ENCODE results near the gene FOXO3.
"Not testable (repeated sequence)": the region's sequence is repeated elsewhere in the genome, so short reads cannot be mapped to it uniquely, and the experiment has no call there.

Gene FOXO3

DNA sequence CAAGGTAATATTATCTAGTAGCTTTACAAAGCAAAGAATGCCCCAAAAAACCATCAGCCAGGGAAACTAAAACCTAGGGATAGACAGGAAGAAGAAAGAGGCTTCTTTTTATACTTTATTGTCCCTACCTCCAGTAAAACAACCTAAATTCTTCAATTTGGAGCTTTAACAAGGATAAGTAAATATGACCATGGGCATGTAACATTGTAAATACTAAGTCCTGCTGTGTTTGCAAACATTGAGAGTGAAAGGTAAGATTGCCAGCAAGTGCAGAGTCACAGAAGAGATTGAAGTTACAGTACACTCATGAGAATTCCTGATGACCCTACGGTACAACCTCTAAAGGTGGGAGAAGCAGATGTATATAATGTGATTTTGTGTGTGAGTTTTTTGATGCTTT lies 117.2 kb downstream of the FOXO3 start:
- TF ChIP-seq, protein P1, sequence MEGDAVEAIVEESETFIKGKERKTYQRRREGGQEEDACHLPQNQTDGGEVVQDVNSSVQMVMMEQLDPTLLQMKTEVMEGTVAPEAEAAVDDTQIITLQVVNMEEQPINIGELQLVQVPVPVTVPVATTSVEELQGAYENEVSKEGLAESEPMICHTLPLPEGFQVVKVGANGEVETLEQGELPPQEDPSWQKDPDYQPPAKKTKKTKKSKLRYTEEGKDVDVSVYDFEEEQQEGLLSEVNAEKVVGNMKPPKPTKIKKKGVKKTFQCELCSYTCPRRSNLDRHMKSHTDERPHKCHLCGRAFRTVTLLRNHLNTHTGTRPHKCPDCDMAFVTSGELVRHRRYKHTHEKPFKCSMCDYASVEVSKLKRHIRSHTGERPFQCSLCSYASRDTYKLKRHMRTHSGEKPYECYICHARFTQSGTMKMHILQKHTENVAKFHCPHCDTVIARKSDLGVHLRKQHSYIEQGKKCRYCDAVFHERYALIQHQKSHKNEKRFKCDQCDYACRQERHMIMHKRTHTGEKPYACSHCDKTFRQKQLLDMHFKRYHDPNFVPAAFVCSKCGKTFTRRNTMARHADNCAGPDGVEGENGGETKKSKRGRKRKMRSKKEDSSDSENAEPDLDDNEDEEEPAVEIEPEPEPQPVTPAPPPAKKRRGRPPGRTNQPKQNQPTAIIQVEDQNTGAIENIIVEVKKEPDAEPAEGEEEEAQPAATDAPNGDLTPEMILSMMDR (IDR thresholded peaks at IDR 0.05; ENCODE audit: control extremely low read depth, extremely low read depth, low read depth, missing control alignments), result no peak
- ChIA-PET POLR2A (no interaction called here), CTCF (no interaction called here)
- DNase-seq (ENCODE audit: extremely low spot score), result no peak

DNA sequence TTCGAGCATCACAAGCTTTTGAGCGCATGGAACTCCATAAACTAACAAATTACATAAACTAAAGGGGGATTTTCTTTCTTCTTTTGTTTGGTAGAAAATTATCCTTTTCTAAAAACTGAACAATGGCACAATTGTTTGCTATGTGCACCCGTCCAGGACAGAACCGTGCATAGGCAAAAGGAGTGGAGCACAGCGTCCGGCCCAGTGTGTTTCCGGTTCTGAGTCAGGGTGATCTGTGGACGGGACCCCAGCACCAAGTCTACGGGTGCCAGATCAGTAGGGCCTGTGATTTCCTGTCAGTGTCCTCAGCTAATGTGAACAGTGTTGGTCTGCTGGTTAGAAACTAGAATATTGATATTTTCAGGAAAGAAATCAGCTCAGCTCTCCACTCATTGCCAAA lies 119.6 kb downstream of the FOXO3 start:
- DNase-seq (ENCODE audit: extremely low spot score); POLR2A ChIA-PET; CTCF ChIA-PET: not testable (repeated sequence)

DNA sequence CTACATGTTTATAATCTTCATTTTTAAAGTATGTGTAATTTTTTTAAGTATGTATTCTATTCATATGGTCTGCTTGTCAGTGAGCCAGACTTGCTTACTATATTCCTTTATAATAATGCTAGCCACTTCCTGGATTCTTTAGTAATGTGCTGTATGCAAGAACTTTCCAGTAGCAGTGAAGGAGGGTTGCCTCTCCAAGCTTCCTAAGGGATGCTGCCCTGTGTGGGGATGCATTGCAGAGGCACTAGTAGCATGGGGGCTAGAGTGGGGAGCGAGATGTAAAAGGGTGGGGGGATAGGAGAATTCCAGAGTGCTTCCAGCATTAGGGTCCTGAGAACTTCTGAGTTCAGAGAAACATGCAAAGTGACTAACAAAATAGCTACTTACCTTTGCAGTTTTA lies 121.0 kb downstream of the FOXO3 start:
- DNase-seq (ENCODE audit: extremely low spot score); POLR2A ChIA-PET; CTCF ChIA-PET: not testable (repeated sequence)

DNA sequence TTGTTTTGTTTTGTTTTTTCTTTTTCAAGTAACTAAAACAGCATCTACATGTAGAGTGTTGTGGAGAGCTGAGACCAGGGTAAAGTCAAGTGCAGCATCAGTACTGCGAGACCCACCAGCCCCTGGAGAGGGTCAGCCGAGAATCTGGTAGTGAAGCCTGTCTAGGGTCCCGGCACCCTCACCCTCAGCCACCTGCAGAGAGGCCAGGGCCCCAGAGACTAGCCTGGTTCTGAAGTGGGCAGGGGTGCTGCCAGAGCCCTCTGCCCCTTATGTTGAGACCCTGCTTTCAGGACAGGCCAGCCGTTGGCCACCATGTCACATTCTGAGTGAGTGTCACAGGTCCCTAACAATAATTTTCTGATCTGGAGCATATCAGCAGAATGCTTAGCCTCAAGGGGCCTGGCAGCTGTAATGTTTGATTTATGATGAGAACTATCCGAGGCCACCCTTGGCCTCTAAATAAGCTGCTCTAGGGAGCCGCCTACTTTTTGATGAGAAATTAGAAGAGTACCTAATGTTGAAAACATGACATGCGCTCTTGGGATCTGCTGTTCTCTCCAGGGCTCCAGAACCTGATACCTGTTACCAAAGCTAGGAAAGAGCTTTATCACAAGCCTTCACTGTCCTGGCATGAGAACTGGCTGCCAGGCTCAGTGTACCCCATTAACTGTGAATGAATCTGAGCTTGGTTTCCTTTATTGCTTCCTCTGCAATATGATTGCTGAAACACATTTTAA lies 121.8 kb downstream of the FOXO3 start:
- CTCF ChIA-PET; POLR2A ChIA-PET; DNase-seq (ENCODE audit: extremely low spot score): not testable (repeated sequence)

DNA sequence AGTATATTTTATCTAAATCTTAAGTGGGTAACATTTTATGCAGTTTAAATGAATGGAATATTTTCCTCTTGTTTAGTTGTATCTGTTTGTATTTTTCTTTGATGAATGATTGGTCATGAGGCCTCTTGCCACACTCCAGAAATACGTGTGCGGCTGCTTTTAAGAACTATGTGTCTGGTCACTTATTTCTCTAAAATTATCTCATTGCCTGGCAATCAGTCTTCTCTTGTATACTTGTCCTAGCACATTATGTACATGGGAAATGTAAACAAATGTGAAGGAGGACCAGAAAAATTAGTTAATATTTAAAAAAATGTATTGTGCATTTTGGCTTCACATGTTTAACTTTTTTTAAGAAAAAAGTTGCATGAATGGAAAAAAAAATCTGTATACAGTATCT lies 123.3 kb downstream of the FOXO3 start:
- DNase-seq (ENCODE audit: extremely low spot score); CTCF ChIA-PET; POLR2A ChIA-PET: not testable (repeated sequence)

GRCh38 chr6:108684771-108685329 lies 124.1 kb downstream of the FOXO3 start:
- TF ChIP-seq, protein P1 (IDR thresholded peaks at IDR 0.05; ENCODE audit: control extremely low read depth, extremely low read depth, low read depth, missing control alignments), result no peak
- POLR2A ChIA-PET, result no interaction called here
- CTCF ChIA-PET, result no interaction called here
- no peak for DNase-seq (ENCODE audit: extremely low spot score)

- CTCF ChIA-PET, result no interaction called here
Observed at GRCh38 chr6:108685970-108686369, 125.3 kb downstream of the FOXO3 start.

GRCh38 chr6:108686896-108687295 lies 126.2 kb downstream of the FOXO3 start:
- ChIA-PET CTCF (interaction anchor here (0.9 to 1.1 kb wide), 5 partner anchors 14 to 159 kb away, joined by 3 to 4 read pairs (median 3); no protein-coding TSS in a partner anchor), POLR2A (no interaction called here)
- TF ChIP-seq, protein P1 (IDR thresholded peaks at IDR 0.05; ENCODE audit: control extremely low read depth, extremely low read depth, low read depth, missing control alignments), result no peak

More at GRCh38 chr6:108685970-108686369, 125.3 kb downstream of the FOXO3 start:
- DNase-seq (ENCODE audit: extremely low spot score), result no peak
- POLR2A ChIA-PET, result no interaction called here
- TF ChIP-seq, protein P1 (IDR thresholded peaks at IDR 0.05; ENCODE audit: control extremely low read depth, extremely low read depth, low read depth, missing control alignments), result no peak

GRCh38 chr6:108687921-108688320 lies 127.2 kb downstream of the FOXO3 start:
- TF ChIP-seq, protein P1 (IDR thresholded peaks at IDR 0.05; ENCODE audit: control extremely low read depth, extremely low read depth, low read depth, missing control alignments), result no peak
- ChIA-PET POLR2A (no interaction called here), CTCF (no interaction called here)
- no peak for DNase-seq (ENCODE audit: extremely low spot score)

More at GRCh38 chr6:108686896-108687295, 126.2 kb downstream of the FOXO3 start:
- DNase-seq (ENCODE audit: extremely low spot score), result no peak
